Prostate gland (tissue), 2 donors: Measurements from ENCODE around the gene PDE4D. TPM values are rescaled to one million over a fixed set of nuclear protein-coding genes. Genes with fewer than 3 reads are reported as not detected.

Experiments
- DNase-seq: peaks from one replicate; pipeline ENCODE4 v3.0.0-alpha.2; 2019; ENCODE audit warnings: low spot score
- H3K27ac ChIP-seq, 2 donors: fragments of 200-600 bp; sonication (generic); 2 replicates each; pipeline ENCODE4 v1.5.1; 2017 to 2019
- H3K27me3 ChIP-seq: fragments of 200-600 bp; sonication (generic); replicated peaks from 2 replicates; pipeline ENCODE4 v1.5.1; 2019; ENCODE audit not compliant: insufficient read depth
- H3K36me3 ChIP-seq, 2 donors: fragments of 200-600 bp; sonication (generic); 1 replicate in 1 of 2; 2 replicates in 1 of 2; pipeline versions ENCODE4 v1.5.1 to v1.8.1; 2017 to 2019
- H3K4me1 ChIP-seq: fragments of 200-600 bp; sonication (generic); replicated peaks from 2 replicates; pipeline ENCODE4 v1.5.1; 2019
- H3K4me3 ChIP-seq, 2 donors: fragments of 200-600 bp; sonication (generic); 2 replicates each; pipeline ENCODE4 v1.5.1; 2017 to 2019
- H3K9me3 ChIP-seq: fragments of 200-600 bp; sonication (generic); 2 replicates; pipeline ENCODE4 v1.5.1; 2017
- CTCF ChIP-seq, 4 experiments: fragments of 200-600 bp in 2 of 4; fragments of 450-650 bp in 2 of 4; sonication (generic) in 2 of 4; IDR thresholded peaks; 1 replicate in 3 of 4; 2 replicates in 1 of 4; pipeline ENCODE4 v1.5.1; 2016 to 2019; ENCODE audit warnings: antibody characterized with exemption in 4 of 4, mild to moderate bottlenecking in 2 of 4, moderate library complexity in 2 of 4
- POLR2A ChIP-seq: fragments of 450-650 bp; IDR thresholded peaks from one replicate; pipeline ENCODE4 v1.6.1; 2016; ENCODE audit warnings: antibody characterized with exemption, mild to moderate bottlenecking
- POLR2AphosphoS5 ChIP-seq: sonication (generic); formaldehyde crosslinking; IDR thresholded peaks from one replicate; pipeline ENCODE4 v1.6.1; 2017; ENCODE audit warnings: antibody characterized with exemption
- WGBS: methylation state at CpG from one replicate; pipeline ENCODE4 v1.1.5; 2018; 5-methylcytosine and 5-hydroxymethylcytosine counted together
- intact Hi-C: fragments of 100-400 bp; cut with DNase I; formaldehyde crosslinking; loops from one replicate; pipeline ENCODE4 v1.14.2; 2022
- total RNA-seq, 2 donors: library from RNA; depleted of rRNA; stranded (reverse); fragments of >200 nt; gene quantifications; one replicate each; pipeline ENCODE4 v1.1.0, GENCODE V29; 2016

The PDE4D gene
- total RNA-seq, 2 donors from 2014 or later = 64.2 to 75.6 TPM

- WGBS = 70% methylated on average over 2 of the region's 2 CpGs
- Histone ChIP-seq H3K9me3 (no peaks in the 10 kb centered on the region), H3K4me1 (peaks cover 6% of the 10 kb centered on the region), H3K27ac (no peak overlapping the region), H3K4me3 (no peak overlapping the region), H3K36me3 (no peaks in the 10 kb centered on the region), H3K27me3 (no peaks in the 10 kb centered on the region)
- no peak for DNase-seq
- no peak for TF ChIP-seq CTCF (IDR thresholded peaks at IDR 0.05)
- intact Hi-C loops = no loop called here
Measured at GRCh38 chr5:59287884-59288283, 605.6 kb downstream of the PDE4D start.

GRCh38 chr5:59287361-59287760 lies 606.2 kb downstream of the PDE4D start:
- Histone ChIP-seq H3K4me3 (no peak overlapping the region), H3K9me3 (no peaks in the 10 kb centered on the region), H3K27ac (no peak overlapping the region), H3K4me1 (peaks cover 6% of the 10 kb centered on the region), H3K27me3 (no peaks in the 10 kb centered on the region), H3K36me3 (no peaks in the 10 kb centered on the region)
- 89% methylated on average over 3 of the region's 3 CpGs for WGBS
- DNase-seq = no peak
- TF ChIP-seq CTCF (IDR thresholded peaks at IDR 0.05) = no peak
- no peak for TF ChIP-seq POLR2AphosphoS5
- TF ChIP-seq POLR2A = no peak
- intact Hi-C loops = no loop called here

GRCh38 chr5:59286510-59286909 lies 607.0 kb downstream of the PDE4D start:
- WGBS = 80% methylated on average over 1 of the region's 1 CpG
- Histone ChIP-seq H3K36me3 (no peaks in the 10 kb centered on the region), H3K4me3 (no peak overlapping the region), H3K27me3 (no peaks in the 10 kb centered on the region), H3K27ac (no peak overlapping the region), H3K9me3 (no peaks in the 10 kb centered on the region), H3K4me1 (peaks cover 6% of the 10 kb centered on the region)
- no peak for DNase-seq
- no peak for TF ChIP-seq POLR2AphosphoS5
- TF ChIP-seq POLR2A = no peak
- TF ChIP-seq CTCF (IDR thresholded peaks at IDR 0.05) = no peak
- intact Hi-C loops = no loop called here

- intact Hi-C loops = no loop called here
- WGBS = 80% methylated on average over 4 of the region's 4 CpGs
- no peaks in the 10 kb centered on the region for H3K27me3 ChIP-seq
- no peaks in the 10 kb centered on the region for H3K36me3 ChIP-seq
- peaks cover 6% of the 10 kb centered on the region for H3K4me1 ChIP-seq
- no peak for TF ChIP-seq POLR2AphosphoS5
- no peak for TF ChIP-seq POLR2A
- no peak for TF ChIP-seq CTCF (IDR thresholded peaks at IDR 0.05)
- H3K4me3 ChIP-seq = no peak overlapping the region
- H3K27ac ChIP-seq = no peak overlapping the region
- no peaks in the 10 kb centered on the region for H3K9me3 ChIP-seq
- DNase-seq = no peak
Measured at GRCh38 chr5:59285300-59286016, 608.1 kb downstream of the PDE4D start.

GRCh38 chr5:59282726-59283125 lies 610.8 kb downstream of the PDE4D start:
- H3K9me3 ChIP-seq = no peaks in the 10 kb centered on the region
- TF ChIP-seq POLR2AphosphoS5 = no peak
- no peak for TF ChIP-seq POLR2A
- TF ChIP-seq CTCF (IDR thresholded peaks at IDR 0.05) = no peak
- H3K4me1 ChIP-seq = peaks cover 6% of the 10 kb centered on the region
- intact Hi-C loops = no loop called here
- no peaks in the 10 kb centered on the region for H3K27me3 ChIP-seq
- H3K4me3 ChIP-seq = no peak overlapping the region
- no peak for DNase-seq
- no peaks in the 10 kb centered on the region for H3K36me3 ChIP-seq
- no peak overlapping the region for H3K27ac ChIP-seq
- 73% methylated on average over 1 of the region's 1 CpG for WGBS
